GM21786 (cell line): ENCODE results near the gene MYRIP.

Experiments used
- ATAC-seq: cut with Tn5 transposase; IDR thresholded peaks from one replicate; pipeline ENCODE4 v1.9.1; 2021; ENCODE audit not compliant: unreplicated experiment

The MYRIP gene

GRCh38 chr3:39962581-39962980, 153.2 kb downstream of the MYRIP start:
- ATAC-seq = no peak

DNA sequence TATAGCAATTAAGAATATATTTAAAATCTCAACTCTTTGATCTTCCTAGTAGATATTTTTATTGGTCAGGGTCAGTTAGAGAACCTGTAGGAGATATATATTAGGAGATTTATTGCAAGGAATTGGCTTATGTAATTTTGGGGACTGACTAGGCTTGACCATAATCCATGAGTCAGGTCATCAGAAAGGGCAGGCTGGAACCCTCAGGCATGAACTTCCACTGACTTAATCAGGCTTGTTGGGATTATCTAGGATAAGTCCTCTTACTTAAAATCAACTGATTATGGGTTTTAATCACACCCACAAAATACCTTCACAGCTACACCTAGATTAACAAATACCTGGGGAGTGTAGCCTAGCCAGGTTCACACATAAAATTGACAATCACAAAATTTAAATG, 156.1 kb downstream of the MYRIP start:
- no peak for ATAC-seq

DNA sequence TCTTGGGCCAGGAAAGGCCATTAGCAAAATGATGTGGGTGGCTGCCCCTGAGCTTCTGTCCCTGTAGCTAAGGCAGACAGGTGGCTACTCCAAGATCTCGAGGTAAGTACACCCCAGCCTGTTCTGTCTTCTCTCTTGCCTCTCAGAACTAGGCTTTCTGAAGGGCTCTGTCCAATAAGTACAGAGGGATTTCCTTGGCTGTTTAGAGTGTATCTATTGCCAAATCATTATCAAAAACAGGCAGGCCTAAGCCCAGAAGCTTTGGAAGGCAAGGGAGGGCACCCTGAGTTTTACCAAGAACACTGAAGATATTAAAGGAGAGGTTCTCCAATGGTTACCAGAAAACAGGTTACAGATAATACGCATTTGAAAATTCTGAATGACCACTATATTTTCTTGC, 156.6 kb downstream of the MYRIP start:
- ATAC-seq = no peak

DNA sequence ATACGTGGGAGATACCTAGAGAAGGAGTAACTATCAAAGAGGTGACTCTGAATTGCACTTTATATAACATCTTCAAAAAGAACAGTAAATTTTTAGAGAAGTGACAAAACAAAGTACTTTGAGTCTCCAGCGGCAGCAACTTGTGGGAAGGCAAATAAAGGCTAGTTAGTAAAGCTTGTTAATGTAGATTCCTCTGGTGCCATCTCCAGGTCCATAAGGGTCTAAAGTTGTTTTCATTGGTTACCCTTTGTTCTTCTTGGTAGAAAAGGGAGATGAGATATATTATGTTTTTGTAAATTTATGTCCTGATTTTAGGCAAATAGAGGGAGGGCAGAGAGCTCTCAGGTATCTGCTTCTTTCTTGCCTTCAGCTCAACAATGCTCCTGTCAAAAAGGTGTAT, 161.6 kb downstream of the MYRIP start:
- ATAC-seq = no peak

GRCh38 chr3:39971559-39972031, 162.2 kb downstream of the MYRIP start:
- ATAC-seq = no peak

DNA sequence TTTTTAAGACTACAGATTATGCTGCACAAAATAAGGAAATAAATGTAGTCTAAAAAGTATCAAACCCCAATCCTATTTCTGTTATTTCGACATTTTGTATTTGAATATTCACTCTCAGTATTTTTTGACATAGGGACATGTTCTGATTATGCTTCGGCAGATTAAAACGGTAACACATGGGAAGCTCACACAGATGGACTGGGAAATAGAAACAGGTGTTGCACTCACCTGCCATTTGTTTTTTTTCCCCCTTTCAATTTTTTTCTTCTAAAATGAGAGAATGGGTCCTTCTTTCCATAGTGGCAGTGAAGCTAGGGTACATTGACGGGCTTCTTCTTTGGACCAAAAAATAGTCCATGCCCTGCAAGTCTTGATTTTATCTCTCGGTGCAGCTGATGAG, 163.1 kb downstream of the MYRIP start:
- no peak for ATAC-seq

GRCh38 chr3:39977058-39977794, 167.8 kb downstream of the MYRIP start:
- ATAC-seq = no peak

DNA sequence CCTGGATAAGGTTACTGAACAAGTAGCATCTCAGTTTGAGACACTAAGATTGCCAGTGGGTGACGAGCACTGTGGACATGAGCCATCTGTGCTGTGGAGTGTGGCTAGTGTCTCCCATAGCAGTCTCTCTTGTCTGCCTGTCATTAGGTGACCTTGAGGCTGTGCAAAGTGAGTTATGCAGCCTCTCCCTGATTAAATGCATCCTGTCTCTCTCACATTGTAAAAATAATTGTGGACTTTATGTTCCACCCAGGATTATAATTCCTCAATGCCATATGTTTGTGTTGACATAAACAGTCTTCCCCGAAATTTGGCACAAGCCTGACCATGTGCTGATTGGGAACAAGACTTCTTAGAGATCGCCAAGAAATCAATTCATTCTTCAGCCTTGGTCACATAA, 168.9 kb downstream of the MYRIP start:
- no peak for ATAC-seq

DNA sequence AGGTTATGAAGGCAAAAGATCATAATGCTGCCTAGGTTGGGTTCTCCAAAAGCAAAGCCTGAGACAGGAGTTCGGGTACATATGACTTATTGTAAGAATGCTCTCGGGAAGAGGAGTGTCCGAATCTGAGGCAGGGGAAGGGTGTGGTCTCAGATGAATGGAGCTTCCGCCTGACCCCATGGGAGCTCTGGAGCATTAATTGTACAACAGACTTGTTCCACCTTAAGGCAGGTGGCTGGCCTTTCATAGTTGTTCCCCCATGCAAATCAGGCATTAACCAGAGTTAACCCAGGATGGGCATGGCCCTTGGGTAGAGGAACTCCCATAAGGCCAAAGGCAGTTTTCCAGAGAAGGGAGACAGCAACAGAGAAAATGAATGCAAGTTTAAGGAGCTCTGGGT, 170.6 kb downstream of the MYRIP start:
- no peak for ATAC-seq

DNA sequence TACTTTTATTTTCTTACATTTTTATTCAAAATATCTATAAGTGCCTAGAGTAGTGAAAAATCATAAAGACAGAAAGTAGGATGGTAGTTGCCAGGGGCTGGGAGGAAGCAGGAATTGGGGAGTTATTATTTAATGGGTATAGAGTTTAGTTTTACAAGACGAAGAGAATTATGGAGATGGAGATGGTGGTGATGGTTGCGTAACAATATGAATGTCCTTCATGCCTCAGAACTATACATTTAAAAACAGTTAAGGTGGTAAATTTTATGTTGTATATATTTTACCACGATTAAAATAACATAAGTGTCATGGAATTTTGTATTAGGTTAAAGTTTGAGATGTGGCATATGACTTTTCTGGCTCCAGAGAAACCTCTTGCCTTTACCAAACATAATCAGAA, 171.4 kb downstream of the MYRIP start:
- no peak for ATAC-seq

- ATAC-seq = no peak
Observed at GRCh38 chr3:39981547-39982184, 172.3 kb downstream of the MYRIP start.

DNA sequence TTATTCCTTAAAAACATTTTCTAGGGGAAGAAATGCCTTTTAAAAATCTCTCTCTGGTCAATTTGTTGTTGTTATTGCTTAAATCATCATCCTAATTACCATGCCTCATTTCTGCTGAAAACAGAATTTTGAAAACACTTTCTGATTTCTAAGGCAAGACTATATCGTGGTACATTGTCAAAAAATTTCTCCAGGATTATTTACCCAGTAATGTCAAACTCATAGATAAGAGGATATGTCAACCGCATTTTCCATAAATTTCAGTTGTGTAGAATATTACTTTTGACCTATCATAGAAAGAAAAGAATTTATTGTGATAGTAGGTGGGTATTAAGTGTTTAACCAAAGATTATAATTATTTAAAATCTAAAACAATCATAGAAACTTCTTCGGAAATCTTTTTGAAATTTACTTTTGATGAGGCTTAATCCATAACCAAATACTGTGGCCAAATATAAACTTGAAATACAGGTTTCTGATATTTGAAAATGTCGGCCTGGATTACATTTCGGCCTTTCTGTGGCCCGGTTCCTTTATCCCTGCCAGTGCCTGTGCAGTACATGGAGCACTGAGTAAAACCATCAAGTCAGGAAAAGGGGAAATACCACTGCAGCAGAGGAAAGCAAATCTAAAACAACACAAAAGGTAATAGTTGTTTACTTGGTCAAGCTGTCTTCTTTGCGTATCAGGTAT, 173.4 kb downstream of the MYRIP start:
- ATAC-seq = no peak

DNA sequence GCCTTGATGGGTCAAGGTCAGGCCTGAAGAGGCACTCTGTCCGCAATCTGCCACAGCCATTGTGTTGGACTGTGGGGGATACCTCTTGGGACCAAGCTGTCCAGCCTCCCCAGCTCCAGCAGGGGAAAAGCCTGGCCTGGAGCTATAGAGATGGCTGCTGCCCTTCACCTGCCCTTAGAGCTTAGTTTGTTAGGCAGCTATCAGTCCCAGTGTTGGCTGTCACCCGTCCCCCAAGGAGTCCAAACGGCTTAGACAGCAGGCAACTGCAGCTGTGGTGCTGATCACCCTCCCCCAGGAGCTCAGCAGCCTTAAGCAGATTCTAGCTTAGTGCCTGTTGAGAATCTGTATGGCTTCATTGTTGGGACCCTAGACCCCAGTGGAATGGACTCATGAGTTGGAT, 180.3 kb downstream of the MYRIP start:
- ATAC-seq = no peak

DNA sequence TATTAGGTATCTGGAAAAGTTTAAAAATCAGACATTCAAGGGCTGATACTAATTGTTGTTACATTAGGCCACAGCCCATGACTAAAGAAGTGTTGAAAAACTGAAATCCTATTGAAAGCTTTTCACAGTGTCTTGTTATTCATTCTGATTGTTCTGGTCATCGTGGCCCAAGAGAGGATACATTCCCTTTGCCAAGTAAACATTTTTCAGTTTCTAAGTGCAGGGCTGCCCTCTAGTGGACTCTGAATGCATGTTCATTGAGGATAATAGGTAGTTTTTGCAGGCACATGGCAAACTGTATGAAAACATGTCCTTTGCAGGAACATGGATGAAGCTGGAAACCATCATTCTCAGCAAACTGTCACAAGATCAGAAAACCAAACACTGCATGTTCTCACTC, 181.1 kb downstream of the MYRIP start:
- no peak for ATAC-seq

GRCh38 chr3:40008796-40009195, 199.4 kb downstream of the MYRIP start:
- no peak for ATAC-seq

DNA sequence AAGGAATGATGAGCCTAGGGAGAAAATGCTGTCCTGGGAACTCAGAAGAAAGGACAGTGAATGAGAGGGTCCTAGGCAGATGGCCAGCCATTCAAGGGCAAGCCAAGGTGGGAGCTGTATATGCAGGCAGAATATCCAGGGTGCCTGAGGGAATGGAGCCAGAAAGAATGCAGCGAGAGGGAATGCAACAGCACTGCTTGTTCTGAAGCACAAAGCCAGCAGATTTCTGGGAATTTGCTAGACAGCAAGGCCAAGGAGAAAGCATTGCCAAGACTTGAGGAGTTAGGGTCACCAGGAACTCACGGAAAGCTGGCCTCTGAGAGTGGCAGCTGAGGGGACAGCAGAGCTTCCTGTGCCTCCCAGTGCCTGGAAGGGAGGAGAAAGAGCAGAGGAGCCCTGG, 200.6 kb downstream of the MYRIP start:
- no peak for ATAC-seq

DNA sequence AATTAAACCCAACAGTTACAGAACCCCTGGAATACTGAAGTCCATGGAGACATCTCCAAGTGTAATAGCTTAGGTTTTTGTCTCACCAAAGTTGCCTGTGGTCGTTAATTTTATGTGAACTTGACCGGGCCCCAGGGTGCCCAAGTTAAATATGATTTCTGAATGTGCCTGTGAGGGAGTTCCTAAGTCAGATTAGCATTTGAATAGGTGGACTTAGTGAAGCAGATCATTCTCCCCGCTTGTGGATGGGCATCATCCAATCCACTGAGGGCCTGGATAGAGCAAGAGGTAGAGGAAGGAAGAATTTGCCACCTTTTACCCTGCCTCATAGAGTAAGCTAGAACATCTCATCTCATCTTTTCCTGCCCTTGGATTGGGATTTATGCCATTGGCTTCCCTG, 203.0 kb downstream of the MYRIP start:
- ATAC-seq = no peak

GRCh38 chr3:40016391-40016790, 207.0 kb downstream of the MYRIP start:
- no peak for ATAC-seq

GRCh38 chr3:40018369-40018768, 209.0 kb downstream of the MYRIP start:
- no peak for ATAC-seq

- no peak for ATAC-seq
Observed at GRCh38 chr3:40019376-40019775, 210.0 kb downstream of the MYRIP start.

DNA sequence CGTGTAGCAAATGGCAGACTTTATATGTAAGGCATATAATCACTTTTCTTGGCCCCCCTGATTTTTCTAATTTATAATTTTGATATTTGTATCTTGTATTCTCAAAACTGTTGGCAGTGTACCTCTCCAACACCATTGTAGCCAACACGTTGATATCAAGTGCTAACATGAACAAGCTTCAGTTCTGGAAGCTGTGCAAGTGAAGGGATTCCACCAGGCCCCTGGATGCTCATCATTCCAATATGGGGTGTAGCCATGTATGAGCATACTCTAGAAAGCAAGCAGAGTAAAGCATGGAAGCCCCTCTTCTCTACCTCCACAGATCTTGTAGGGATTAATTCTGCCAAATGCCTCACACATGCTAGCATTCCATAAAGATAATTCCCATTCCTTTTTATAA, 211.3 kb downstream of the MYRIP start:
- no peak for ATAC-seq

DNA sequence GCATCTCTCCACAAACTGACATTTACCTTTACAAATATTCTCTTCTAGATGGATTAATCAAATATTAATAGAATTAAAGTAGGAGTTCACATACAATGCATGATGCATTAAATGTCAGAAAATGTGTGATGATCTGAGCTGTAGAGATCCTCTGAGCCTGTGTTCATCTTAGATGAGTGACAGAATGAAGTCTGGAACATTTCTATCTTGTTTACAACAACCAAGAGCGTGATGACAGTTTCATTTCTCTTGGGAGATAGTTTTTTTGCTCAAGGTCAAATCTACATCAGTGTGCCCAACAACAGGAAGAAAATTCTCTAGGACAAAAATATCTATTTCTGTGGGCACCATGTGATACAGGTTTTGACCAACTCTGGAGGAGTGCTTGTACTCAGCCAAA, 211.9 kb downstream of the MYRIP start:
- no peak for ATAC-seq
